GM19035 (cell line): Measurements from ENCODE around the gene CHCHD6.

Source experiments
- ATAC-seq: cut with Tn5 transposase; IDR thresholded peaks from one replicate; pipeline ENCODE4 v1.9.1; 2021; ENCODE audit not compliant: unreplicated experiment

The CHCHD6 gene

GRCh38 chr3:126742057-126742456 is 38.0 kb downstream of the CHCHD6 start:
- ATAC-seq = no peak

GRCh38 chr3:126743350-126743749 is 39.3 kb downstream of the CHCHD6 start:
- no peak for ATAC-seq

- no peak for ATAC-seq
Measured at GRCh38 chr3:126743781-126744180, 39.7 kb downstream of the CHCHD6 start.

- ATAC-seq = no peak
Measured at GRCh38 chr3:126745760-126746394, 41.8 kb downstream of the CHCHD6 start.

- ATAC-seq = no peak
Measured at GRCh38 chr3:126746395-126747177, 42.5 kb downstream of the CHCHD6 start.

GRCh38 chr3:126747768-126748167 is 43.7 kb downstream of the CHCHD6 start:
- no peak for ATAC-seq

- no peak for ATAC-seq
Measured at GRCh38 chr3:126748701-126749546, 44.9 kb downstream of the CHCHD6 start.

GRCh38 chr3:126749547-126749875 is 45.5 kb downstream of the CHCHD6 start:
- ATAC-seq = no peak

GRCh38 chr3:126749931-126750755 is 46.1 kb downstream of the CHCHD6 start:
- no peak for ATAC-seq

- no peak for ATAC-seq
Measured at GRCh38 chr3:126750756-126751121, 46.7 kb downstream of the CHCHD6 start.

- ATAC-seq = no peak
Measured at GRCh38 chr3:126751611-126752302, 47.7 kb downstream of the CHCHD6 start.

GRCh38 chr3:126752303-126753190 is 48.5 kb downstream of the CHCHD6 start:
- ATAC-seq = peak; percentile 58

GRCh38 chr3:126753191-126754160 is 49.4 kb downstream of the CHCHD6 start:
- no peak for ATAC-seq

GRCh38 chr3:126755866-126756265 is 51.8 kb downstream of the CHCHD6 start:
- no peak for ATAC-seq

GRCh38 chr3:126758026-126758425 is 54.0 kb downstream of the CHCHD6 start:
- no peak for ATAC-seq

GRCh38 chr3:126758882-126759281 is 54.8 kb downstream of the CHCHD6 start:
- ATAC-seq = no peak

- ATAC-seq = no peak
Measured at GRCh38 chr3:126760541-126760940, 56.5 kb downstream of the CHCHD6 start.

- no peak for ATAC-seq
Measured at GRCh38 chr3:126763035-126763434, 59.0 kb downstream of the CHCHD6 start.
